Hepatic stellate cell (primary cell): ENCODE measurements around the gene PHKB.
A peak's percentile ranks its signal among the peaks of the same experiment; 100 is the strongest.
"Not testable (repeated sequence)": the region's sequence is repeated elsewhere in the genome, so short reads cannot be mapped to it uniquely, and the experiment has no call there.

Source experiments
- DNase-seq: peaks from one replicate; pipeline ENCODE4 v3.0.0; 2011; ENCODE audit warnings: low spot score

PHKB gene

DNA sequence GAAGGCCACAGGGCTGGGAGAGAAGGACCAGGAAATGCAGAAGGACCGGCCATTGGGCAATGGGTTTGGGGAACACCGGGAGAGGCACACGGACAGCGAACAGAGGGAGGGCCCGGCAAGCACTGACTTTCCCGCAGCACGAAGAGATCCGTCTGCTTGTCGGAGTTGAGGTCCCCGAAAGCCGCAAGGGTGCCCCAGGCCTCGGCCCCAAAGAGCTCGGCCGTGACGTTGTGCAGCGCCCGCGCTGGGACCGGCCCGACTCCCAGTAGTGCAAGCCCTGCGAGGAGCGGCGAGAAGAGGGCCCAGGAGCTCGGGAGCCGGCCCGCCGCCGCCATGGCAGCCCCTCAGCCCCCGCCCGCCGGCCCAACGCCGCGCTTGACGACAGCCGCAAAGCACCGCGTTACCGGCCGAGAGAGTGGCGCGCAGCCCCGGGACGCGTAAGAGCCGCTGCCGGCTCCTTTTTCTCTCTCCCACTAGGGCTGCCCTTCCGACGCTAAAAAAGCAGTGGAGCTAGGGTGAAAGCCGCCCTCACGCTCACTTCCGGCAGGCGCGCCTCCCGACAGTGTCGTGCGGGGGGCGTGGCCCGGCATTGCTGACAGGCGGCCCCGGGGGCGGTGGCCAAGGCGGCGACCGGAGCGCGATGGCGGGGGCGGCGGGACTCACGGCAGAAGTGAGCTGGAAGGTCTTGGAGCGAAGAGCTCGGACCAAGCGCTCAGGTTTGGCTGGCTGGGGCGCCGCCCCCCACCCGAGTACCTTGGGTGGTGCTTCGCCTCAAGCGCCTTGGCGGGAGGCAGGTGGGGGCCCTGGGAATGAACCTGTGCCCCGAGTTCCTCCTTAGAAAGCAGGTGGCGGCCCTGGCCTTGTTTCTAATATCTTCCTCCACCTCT is at the start of gene PHKB, which contains the start of gene ITFG1:
Gene PHKB, plus strand, starts transcription at position 621 of the 887 bp plus-strand sequence. Its CDS starts 20 bp downstream, at position 641.
Gene ITFG1, minus strand, starts transcription at position 353 of the 887 bp plus-strand sequence. Its CDS starts 18 bp downstream, at position 335.
- peak; percentile 76 for DNase-seq

DNA sequence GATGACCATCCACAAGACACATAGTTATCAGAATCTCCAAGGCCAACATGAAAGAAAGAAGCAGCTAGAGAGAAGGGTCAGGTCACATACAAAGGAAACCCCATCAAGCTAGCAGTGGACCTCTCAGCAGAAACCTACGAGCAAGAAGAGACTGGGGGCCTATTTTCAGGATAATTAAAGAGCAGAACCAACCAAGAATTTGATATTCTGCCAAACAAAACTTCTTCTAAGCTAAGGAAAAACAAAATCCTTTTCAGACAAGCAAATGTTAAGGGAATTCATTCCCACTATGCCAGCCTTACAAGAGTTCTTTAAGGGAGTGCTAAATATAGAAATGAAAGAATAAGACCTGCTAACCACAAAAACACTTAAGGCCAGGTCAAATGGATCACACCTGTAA is 48.1 kb upstream of the PHKB start:
- DNase-seq = no peak

DNA sequence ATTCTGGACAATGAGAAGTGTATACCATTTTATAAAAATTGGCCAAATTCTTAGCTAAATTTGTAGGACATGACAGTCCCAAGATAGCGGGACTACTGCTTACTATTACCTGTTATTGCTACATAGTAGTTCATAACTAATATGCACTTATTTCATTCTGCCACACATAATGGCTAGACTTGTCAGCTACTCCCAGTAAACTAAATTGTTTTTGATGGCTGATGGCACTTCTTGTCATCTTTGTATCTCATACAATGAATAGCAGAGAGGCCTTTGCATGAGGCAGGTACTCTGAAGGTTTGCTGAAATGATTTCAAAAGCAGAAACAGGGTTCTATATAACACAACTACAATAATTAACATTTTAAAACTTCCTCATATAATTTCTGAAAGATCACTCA is 44.3 kb upstream of the PHKB start:
- no peak for DNase-seq

DNA sequence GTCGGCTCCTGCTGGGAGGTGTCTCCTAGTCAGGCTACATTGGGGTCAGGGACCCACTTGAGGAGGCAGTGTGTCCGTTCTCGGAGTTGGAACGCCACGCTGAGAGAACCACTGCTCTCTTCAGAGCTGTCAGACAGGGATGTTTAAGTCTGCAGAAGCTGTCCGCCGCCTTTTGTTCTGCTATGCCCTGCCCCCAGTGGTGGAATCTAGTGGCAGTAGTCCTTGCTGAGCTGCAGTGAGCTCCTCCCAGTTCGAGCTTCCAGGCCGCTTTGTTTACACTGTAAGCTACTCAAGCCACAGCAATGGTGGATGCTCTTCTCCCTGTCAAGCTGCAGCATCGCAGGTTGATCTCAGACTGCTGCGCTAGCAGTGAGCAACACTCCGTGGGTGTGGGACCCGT is 36.3 kb upstream of the PHKB start:
- DNase-seq = no peak

DNA sequence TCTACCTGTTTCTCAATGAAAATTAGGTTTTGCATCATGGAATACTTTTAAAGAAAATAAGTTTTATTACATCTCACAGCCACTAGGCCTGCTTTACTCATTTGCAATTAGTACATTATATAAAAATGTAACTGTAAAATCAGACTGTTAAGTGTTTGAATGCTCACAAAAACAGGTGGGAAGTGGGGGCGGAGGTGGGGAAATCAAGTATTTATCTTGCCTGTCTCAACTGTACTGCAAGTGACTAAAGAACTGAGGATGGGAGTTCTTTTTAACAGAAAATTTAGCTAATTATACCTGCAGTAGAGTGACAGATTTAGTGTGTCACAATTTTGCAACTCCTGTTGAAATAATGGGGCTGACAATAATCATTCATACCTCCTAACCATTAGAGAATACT is 34.3 kb upstream of the PHKB start:
- no peak for DNase-seq

DNA sequence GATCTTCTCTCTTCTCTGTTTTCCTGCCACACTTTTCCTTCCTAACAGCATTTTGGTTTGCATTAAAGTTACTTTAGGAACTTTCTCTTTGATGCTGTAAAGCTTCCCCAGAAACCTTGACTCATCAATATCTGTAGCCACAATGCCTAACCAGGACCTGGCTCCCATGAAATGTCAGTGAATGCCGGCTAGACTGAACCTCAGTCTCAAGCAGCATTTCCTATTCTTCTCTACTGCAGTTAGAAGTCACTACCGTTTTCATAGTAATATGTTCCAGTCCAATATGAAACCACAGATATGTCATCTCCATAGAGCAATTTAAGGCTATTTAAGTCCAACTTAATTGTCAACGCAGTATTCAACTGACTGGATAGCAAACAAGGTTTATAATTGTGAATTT is 29.2 kb upstream of the PHKB start:
- no peak for DNase-seq

DNA sequence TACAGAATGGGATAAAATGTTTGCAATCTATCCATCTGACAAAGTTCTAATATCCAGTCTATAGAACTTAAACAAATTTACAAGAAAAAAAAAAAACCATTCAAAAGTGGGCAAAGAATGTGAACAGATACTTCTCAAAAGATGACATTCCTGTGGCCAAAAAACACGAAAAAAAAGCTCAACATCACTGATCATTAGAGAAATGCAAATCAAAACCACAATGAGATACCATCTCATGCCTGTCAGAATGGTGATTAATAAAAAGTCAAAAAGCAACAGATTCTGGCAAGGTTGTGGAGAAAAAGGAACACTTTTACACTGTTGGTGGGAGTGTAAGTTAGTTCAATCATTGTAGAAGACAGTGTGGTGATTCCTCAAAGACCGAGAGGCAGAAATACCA is 26.9 kb upstream of the PHKB start:
- DNase-seq = not testable (repeated sequence)

DNA sequence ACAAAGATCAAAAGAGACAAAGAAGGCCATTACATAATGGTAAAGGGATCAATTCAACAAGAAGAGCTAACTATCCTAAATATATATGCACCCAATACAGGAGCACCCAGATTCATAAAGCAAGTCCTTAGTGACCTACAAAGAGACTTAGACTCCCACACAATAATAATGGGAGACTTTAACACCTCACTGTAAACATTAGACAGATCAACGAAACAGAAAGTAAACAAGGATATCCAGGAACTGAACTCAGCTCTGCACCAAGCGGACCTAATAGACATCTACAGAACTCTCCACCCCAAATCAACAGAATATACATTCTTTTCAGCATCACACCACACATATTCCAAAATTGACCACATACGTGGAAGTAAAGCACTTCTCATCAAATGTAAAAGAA is 21.1 kb upstream of the PHKB start:
- DNase-seq = not testable (repeated sequence)

DNA sequence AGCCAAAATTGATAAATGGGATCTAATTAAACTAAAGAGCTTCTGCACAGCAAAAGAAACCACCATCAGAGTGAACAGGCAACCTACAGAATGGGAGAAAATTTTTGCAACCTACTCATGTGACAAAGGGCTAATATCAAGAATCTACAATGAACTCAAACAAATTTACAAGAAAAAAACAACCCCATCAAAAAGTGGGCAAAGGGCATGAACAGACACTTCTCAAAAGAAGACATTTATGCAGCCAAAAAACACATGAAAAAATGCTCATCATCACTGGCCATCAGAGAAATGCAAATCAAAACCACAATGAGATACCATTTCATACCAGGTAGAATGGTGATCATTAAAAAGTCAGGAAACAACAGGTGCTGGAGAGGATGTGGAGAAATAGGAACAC is 18.2 kb upstream of the PHKB start:
- not testable (repeated sequence) for DNase-seq

DNA sequence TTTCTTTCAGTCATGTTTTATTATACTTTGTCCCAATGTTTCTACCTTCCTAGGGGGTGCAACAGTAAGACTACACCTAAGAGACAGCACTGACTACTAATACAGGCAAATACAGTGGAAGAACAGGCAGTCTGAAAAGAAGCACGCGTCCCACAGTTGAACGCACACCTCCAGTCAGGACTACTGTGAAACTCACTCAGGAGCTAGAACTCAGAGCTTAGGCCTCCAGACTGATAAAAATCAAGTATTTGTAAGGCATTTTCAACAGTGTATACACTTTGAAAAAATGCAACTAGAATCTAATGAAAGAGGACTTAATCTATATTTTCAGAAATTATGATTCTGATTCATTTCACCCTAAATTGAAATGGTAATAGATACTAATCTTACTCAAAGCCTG is 14.7 kb upstream of the PHKB start:
- no peak for DNase-seq

DNA sequence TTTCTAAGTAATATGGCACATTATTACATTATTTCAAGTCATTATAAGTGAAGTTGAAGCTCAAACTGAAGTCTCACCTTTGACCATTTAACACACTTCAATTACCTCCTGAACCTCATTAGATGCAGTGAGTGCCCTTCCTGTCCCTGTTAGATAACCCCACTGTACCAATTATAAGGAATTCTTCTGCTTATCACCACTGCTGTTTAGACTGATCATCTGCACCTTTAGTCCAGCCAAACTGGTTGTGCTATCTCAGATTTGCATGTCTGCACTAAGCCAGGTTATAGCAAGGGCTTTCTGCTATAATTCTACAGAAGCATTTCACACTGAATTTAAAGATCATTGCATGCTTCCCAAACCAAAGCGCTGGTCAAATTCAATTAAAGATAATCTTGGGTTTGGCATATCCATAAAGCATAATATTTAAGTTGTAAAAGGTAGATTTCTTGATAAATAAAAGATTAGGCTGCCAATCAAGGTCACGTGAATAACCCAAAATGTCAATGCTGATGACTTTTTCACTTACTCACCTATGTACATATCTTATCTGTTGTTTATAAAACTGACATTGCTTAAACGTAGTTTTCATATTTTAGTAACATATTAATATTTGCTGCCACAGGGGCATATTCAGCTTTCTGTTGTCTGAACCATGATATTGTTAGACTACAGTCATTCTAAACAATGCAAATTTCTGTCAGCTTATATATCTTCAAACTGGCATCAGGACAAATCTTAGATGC is 12.1 kb upstream of the PHKB start:
- no peak for DNase-seq

DNA sequence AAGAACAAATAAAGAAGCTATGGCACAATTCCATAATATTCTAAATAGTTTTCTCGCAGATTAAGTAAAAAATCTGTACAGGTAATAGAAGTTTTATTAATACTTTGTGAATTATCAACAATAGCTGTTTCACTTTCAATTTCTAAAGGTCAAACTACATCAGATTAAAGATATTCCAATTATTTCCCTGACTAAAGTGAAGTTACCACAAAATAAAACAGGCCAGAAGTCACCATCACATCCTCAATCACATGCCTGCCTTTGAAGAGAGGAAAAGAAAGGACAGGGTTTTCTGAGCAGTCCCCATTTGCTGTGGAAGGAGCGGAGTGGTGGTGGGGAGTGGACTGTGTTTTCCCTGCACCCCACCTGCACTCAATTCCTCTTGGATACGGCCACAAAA is 11.3 kb upstream of the PHKB start:
- no peak for DNase-seq

DNA sequence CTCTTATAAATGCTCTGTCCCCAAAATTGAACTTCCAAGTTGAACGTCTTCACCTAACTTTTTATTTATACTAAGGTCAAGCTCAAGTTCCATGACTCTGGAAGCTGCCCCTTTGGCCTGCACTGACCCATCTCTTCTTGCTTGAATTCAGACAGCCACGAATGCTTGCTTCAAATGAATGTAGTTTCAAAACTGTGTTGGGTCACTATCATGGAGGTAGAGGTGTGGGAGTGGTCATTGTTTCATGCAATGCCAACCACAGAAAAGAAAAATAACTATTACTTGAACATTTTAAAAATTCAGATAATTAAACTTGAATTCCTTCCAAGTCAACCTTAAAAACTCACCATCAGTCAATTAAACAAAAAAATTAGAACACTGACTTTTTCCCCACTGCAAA is 2.8 kb upstream of the PHKB start:
- DNase-seq = no peak

DNA sequence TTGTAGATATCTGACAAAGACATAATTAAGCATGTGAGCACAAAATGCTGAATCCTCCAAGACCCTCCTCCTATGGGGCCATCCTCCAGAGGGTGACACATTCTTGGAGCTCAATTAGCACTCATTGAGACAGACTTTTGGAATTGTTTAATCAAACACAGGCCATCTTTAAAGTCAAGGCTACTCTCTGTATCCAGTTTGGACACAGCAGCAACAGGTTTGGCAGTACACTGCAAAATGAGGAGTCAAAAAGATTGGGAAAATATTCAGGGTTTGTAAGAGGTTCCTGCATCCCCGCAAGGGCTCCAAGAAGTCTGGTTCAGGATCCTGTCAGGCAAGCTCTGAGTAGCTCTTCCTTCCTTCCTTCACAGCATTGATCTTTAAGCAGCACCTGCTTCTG is 1.5 kb upstream of the PHKB start:
- DNase-seq = no peak

DNA sequence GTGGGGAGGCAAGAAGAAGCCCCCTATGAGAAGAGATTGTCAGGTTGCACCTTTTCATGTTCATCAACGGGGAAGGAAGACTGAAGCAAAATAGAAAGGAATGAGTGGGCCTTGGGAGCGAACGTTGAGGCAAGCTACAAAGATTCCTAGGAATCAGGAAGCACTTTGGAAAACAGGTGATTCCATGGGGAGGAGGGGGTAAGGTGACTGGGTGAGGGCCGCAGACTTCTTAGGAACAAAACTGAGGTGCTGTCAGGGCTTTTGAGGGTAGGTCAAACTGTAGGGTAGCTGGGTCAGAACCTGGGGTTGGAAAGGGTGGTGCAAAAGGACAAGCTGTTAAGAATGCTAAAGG is 796 bp upstream of the PHKB start:
- DNase-seq = peak; percentile 5

DNA sequence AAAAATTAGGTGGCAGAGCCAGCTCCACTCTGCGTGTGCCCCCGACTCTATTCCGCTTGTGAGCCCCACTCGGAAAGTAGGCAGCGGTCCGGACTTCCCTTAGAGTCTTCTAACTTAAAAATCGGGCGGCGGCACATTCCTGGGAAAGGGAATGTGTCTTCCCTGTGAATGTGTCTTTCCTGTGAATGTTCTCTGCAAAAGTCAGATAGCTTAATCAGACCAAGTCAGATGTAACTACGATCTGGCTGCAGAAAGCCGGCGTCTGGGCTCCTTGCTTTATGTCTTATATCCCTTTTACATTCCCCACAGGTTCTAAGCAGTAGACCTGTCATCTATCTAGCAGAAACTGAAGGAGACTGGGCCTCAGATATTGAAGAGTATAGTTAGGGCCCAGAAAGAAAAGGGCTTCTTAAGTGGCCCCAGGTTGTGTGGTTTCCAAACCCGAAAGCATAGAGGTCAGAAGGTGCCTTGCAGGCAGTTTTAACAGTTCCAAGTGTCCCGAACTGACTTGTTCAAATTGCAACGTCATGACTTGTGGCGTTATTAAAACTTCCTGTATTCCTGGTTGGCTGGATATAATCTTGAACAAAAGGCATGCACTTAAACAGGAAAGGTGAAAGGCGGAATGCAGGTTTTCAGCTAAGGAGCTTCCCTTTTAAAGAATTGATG is 601 bp downstream of the PHKB start:
- peak; percentile 20 for DNase-seq

DNA sequence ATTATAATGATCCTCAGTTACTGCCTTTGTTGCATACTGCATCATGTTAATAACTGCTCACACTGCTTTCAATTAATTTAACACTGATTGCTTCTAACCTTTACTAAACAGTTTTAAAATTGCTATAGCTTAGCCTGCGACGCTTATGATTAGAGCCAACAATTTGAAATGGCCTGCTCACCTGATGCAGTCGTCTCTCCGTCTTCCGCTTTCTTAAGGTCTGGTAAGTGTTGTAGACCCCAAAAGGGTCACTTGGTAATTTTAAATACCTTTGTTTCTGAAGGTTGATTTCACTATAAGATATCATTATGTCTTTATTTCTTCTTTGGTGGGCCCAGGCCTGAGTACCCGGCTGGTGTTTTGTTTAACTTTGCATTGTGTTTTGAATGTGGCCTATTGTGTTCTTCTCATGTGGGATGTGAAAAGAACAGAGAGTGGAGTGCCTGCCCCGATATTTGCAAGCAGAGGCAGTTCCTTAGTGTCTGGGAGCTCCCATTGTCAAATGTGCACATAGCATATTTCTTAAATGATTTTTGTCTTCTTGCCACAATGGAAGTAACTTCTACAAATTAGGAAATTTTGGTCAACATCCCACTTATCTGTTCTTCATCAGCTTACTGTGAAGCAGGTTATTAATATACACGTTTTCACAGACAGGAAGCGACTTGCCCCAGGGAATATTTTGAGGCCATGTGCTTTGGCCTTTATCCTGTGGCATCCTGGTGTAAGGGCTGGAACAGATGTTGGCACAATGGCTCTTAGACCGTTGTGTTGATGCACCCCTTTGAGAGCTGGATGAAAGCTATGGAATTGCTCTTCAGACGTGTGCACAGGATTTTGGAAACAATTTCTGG is 2.9 kb downstream of the PHKB start:
- no peak for DNase-seq

DNA sequence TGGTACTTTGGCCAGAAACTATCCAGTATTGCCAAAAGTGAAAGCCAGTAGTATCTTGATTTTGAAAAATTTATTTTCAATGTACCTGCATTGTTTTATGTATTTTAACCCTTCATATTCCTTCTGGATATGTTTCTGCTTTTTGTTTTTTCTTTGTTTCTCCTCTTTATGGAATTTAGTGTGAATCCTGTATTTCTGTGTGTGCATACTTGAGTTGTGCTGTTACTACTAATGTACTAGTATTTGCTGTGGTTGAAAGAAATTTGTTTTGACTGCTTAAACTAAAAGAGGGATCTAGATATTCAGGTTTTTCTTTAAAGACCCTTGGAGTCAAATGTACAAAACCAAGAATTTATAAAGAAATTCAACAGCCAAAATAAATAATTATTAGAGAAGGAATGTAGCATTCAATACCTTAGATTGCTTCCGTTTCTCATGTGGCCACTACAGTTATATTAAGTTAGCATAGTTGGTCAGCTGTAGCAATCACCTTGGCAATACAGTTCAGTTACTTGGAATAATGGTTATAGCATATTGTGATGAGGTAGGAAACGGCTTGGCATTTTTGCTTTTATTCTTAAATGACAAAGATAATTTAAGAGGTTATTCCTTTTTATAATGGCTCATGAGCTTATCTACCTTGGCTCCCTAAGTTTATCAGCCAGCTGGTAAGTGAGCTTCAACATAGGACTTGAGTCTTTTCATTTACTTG is 4.9 kb downstream of the PHKB start:
- DNase-seq = no peak

DNA sequence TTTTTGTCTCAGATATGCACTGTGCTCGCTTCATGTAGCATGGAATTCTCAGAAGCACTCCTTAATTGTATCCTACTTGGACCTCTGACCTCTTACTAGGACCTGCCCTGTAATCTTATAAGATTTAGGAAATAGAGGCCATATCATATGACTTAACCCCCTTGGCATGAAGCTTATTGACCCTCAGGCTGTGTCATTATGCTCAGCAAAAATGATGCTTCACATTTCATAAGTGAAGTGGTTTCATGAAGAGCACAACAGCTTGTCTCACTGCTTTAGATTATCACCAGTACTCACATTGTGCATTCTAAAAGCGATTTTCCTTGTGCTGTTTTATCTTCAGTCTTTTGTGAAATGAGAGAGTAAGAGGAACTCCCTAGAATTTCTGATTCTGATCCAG is 6.4 kb downstream of the PHKB start:
- no peak for DNase-seq

DNA sequence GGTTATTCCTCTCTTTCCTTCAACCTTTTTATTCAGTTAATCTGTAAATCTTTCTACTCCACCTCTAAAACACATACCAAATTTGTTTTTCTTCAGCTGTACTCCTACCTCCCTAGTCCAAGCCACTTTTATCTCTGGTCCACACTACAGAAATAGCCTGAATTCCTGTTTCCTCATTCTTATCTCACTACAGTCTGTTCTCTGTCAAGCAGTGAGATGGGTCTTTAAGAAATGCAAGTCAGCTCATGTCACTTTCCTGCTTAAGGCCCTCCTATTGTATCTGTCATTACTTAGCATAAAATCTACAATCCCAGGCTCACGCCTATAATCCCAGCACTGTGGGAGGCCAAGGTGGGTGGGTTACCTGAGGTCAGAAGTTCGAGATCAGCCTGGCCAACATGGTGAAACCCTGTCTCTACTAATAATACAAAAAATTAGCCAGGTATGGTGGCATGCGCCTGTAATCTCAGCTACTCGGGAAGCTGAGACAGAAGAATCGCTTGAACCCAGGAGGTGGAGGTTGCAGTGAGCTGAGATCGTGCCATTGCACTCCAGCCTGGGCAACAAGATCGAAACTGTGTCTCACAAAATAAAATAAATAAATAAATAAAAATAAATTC is 7.0 kb downstream of the PHKB start:
- peak; percentile 12 for DNase-seq

DNA sequence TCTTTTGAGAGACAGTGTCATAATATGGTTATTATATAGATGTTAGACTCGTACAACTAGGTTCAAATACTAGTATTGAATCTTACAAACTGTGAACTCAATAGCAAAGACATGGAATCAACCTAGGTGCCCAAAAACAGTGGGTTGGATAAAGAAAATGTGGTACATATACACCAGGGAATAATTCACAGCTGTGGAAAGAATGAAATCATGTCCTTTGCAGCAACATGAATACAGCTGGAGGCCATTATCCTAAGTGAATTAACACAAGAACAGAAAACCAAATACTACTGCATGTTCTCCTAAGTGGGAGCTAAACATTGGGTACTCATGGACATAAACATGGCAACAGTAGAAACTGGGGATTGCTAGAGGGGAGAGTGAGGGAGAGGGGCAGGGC is 8.1 kb downstream of the PHKB start:
- DNase-seq = no peak
